Measurements from ENCODE around the gene TCOF1. TPM values are rescaled to one million over a fixed set of nuclear protein-coding genes. Genes with fewer than 3 reads are reported as not detected.
A peak's percentile ranks its signal among the peaks of the same experiment; 100 is the strongest.

The TCOF1 gene
- total and polyA plus RNA-seq, 11 donors: 11.9 to 29.9 (median 16.0) TPM

- intact Hi-C loops (cut with DNase I): no loop called here
- ATAC-seq (no peak), DNase-seq (no peak)
- Histone ChIP-seq H3K4me3 (no peak overlapping the region), H3K9me3 (peaks cover 0 to 3% (median 0%) of the 10 kb centered on the region in 12 donors), H3K27ac (no peak overlapping the region), H3K27me3 (no peaks in the 10 kb centered on the region), H3K4me1 (peaks cover 0 to 11% (median 6%) of the 10 kb centered on the region in 12 donors), H3K36me3 (no peaks in the 10 kb centered on the region)
- TF ChIP-seq, protein P1, sequence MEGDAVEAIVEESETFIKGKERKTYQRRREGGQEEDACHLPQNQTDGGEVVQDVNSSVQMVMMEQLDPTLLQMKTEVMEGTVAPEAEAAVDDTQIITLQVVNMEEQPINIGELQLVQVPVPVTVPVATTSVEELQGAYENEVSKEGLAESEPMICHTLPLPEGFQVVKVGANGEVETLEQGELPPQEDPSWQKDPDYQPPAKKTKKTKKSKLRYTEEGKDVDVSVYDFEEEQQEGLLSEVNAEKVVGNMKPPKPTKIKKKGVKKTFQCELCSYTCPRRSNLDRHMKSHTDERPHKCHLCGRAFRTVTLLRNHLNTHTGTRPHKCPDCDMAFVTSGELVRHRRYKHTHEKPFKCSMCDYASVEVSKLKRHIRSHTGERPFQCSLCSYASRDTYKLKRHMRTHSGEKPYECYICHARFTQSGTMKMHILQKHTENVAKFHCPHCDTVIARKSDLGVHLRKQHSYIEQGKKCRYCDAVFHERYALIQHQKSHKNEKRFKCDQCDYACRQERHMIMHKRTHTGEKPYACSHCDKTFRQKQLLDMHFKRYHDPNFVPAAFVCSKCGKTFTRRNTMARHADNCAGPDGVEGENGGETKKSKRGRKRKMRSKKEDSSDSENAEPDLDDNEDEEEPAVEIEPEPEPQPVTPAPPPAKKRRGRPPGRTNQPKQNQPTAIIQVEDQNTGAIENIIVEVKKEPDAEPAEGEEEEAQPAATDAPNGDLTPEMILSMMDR (IDR thresholded peaks at IDR 0.05): no peak
- WGBS, 4 donors: 83 to 95% (median 89%) methylated on average over 6 of the region's 6 CpGs
Measured at GRCh38 chr5:150323092-150323491, 34.4 kb upstream of the TCOF1 start.

DNA sequence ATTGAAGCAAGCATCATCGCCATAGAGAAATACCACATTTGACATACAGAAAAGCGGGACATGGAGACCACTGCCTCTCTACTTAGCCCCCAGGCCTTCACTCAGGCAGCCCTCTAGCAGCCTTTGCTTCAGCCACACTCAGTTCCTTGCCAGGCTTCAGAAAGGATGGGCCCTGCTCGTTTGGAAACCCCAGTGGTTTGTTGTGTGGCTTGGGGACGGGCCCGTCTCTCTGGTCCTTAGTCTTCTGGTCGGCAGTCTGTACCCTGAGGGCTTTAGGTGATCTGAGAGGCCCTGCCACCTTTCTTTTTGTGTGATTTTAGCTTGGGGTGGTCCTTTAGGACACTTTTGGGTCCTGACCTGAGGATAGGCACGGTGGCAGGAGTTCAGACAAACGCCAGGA lies 33.7 kb upstream of the TCOF1 start:
- H3K36me3 ChIP-seq: no peaks in the 10 kb centered on the region
- H3K9me3 ChIP-seq: peaks cover 0 to 3% (median 0%) of the 10 kb centered on the region in 12 donors
- H3K27me3 ChIP-seq: no peaks in the 10 kb centered on the region
- intact Hi-C loops (cut with DNase I): no loop called here
- ATAC-seq: no peak
- no peak for DNase-seq
- WGBS, 4 donors: 68 to 96% (median 86%) methylated on average over 8 of the region's 8 CpGs
- peaks cover 0 to 11% (median 6%) of the 10 kb centered on the region in 12 donors for H3K4me1 ChIP-seq
- no peak for TF ChIP-seq POLR2A (IDR thresholded peaks at IDR 0.05)
- TF ChIP-seq, protein P1 (IDR thresholded peaks at IDR 0.05): no peak
- no peak overlapping the region for H3K4me3 ChIP-seq
- no peak overlapping the region for H3K27ac ChIP-seq

DNA sequence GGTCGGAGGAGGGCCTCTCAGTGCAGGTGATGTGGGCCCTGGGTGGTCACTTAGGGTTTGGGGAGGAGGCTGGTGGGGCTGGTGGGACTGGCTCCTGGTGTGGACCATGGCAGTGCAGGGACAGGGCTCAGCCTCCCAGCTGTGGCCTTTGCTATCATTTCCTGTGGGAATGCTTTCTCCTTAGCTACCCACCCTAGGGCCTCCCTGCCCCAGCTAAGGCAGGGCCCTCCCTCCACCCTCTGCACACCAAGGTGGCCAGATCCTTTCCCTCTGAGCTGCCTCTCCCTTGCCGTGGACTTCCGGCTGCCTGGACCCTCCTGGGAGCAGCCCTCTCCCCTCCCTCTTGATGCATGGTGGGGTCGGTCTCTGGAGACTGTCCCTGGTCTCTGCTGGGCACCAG lies 32.1 kb upstream of the TCOF1 start:
- TF ChIP-seq, protein P1 (IDR thresholded peaks at IDR 0.05): no peak
- no peak for TF ChIP-seq POLR2A (IDR thresholded peaks at IDR 0.05)
- Histone ChIP-seq H3K27me3 (no peaks in the 10 kb centered on the region), H3K4me1 (peaks cover 0 to 3% (median under 1%) of the 10 kb centered on the region in 12 donors), H3K4me3 (no peak overlapping the region), H3K36me3 (no peaks in the 10 kb centered on the region), H3K27ac (no peak overlapping the region), H3K9me3 (peaks cover 0 to 3% (median 0%) of the 10 kb centered on the region in 12 donors)
- WGBS, 4 donors: 72 to 82% (median 79%) methylated on average over 4 of the region's 4 CpGs
- intact Hi-C loops (cut with DNase I): no loop called here
- DNase-seq (no peak), ATAC-seq (peak in 1 of 4 donors; percentile 23)

DNA sequence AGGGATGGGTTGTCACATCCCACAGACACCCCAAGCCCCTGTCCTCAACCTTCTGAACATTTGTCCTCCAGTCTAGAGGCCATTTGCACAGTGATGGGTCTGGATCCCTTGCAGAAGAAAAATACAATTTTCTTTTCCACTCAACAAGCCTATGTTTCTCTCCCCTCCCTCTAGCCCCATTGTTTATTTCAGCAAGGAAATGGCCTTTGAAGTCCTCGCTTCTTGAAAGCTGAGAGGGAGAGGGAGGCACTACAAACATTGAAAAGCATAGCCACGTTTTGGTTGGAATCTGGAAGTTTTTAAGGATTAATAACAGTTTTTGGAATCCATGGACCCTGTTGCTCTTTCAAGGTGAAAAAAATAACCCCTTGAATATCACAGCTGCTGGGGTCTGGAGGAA lies 30.8 kb upstream of the TCOF1 start:
- Histone ChIP-seq H3K27ac (no peak overlapping the region), H3K4me3 (no peak overlapping the region), H3K36me3 (no peaks in the 10 kb centered on the region), H3K9me3 (peaks cover 0 to under 1% (median 0%) of the 10 kb centered on the region in 12 donors), H3K4me1 (no peaks in the 10 kb centered on the region), H3K27me3 (no peaks in the 10 kb centered on the region)
- WGBS, 4 donors: 58 to 85% (median 67%) methylated on average over 2 of the region's 2 CpGs
- intact Hi-C loops (cut with DNase I): no loop called here
- TF ChIP-seq POLR2A (IDR thresholded peaks at IDR 0.05): no peak
- TF ChIP-seq, protein P1 (IDR thresholded peaks at IDR 0.05): no peak
- no peak for DNase-seq
- ATAC-seq: no peak
